CD8-positive, alpha-beta memory T cell (primary cell): Measurements from ENCODE around the gene ATF2. TPM values are rescaled to one million over a fixed set of nuclear protein-coding genes. Genes with fewer than 3 reads are reported as not detected.

Source experiments
- polyA plus RNA-seq: library from polyadenylated mRNA; unstranded; fragments of 300-500 nt; fragmentation: Illumina TruSeq; gene quantifications from one replicate; pipeline ENCODE4 v1.2.3, GENCODE V29; 2021
- total RNA-seq, 2 experiments: library from RNA; stranded (reverse); gene quantifications; one replicate each; pipeline ENCODE4 v1.2.3, GENCODE V29; 2021

The ATF2 gene
- total and polyA plus RNA-seq, 3 experiments from 2014 or later: 37.3 to 51.0 (median 50.1) TPM

Other genes starting within 250 kb of the ATF2 start
- 10 to 100 TPM; 18.4 to 22.1 TPM for gene CHN1, start 162.8 kb downstream of the ATF2 start, total RNA-seq
- gene CHN1, start 162.8 kb downstream of the ATF2 start, polyA plus RNA-seq: 13.1 TPM
- 100 to 1,000 TPM; 409 to 416 TPM for gene ATP5MC3, start 13.5 kb upstream of the ATF2 start, total RNA-seq
- gene ATP5MC3, start 13.5 kb upstream of the ATF2 start, polyA plus RNA-seq: 355 TPM